Measurements from ENCODE around the gene FBXW8.
A peak's percentile ranks its signal among the peaks of the same experiment; 100 is the strongest.

FBXW8 gene

DNA sequence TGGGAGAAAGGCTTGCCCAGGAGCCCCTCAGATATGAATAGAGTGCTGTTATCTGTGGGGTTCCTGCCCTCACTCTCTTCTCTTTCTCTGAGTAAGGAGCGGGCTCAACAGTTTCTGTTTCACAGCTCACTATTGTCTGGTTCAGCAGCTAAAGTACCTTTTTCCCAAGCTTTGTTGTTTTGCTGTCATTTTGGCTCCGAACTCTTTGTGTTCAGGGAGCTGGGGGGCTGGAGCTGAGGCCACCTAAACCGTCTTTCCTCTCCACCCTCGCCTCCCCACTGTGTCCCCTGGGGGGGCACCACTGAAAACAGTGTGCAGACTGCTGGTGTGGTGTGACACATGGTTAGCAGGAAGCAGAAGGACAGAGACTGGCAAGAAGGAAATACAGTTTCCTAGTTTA, 51.4 kb downstream of the FBXW8 start:
- H3K27ac ChIP-seq: no peak overlapping the region
- TF ChIP-seq, protein P1, sequence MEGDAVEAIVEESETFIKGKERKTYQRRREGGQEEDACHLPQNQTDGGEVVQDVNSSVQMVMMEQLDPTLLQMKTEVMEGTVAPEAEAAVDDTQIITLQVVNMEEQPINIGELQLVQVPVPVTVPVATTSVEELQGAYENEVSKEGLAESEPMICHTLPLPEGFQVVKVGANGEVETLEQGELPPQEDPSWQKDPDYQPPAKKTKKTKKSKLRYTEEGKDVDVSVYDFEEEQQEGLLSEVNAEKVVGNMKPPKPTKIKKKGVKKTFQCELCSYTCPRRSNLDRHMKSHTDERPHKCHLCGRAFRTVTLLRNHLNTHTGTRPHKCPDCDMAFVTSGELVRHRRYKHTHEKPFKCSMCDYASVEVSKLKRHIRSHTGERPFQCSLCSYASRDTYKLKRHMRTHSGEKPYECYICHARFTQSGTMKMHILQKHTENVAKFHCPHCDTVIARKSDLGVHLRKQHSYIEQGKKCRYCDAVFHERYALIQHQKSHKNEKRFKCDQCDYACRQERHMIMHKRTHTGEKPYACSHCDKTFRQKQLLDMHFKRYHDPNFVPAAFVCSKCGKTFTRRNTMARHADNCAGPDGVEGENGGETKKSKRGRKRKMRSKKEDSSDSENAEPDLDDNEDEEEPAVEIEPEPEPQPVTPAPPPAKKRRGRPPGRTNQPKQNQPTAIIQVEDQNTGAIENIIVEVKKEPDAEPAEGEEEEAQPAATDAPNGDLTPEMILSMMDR (conservative IDR thresholded peaks at IDR 0.05): no peak

DNA sequence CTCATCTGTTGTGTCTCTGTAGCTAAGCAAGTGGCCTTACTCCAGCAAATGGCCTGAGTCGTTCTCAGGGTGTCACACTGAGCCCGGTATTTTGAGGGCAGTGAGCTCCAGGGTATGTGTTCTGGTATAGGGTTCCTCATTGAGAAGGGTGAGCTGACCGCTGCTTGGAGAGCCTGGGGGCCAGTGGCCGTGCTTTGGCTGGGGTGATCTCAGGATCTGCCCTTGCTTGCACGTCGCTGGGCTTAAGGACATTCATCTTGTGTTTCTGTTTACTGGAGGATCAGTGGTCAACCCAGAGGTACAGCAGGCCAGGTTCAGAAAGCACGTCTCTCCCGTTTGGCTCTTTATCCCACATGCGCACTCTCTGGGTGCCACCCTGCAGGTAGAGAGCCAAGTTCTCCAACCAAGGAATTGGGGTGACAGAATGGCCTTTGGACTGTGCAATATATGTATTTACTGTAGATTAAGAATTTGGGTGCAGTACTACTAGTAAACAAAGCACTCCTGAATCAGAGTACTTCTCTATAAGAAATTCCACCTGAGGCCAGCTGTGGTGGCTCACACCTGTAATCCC, 52.1 kb downstream of the FBXW8 start:
- TF ChIP-seq, protein P1 (conservative IDR thresholded peaks at IDR 0.05): no peak
- no peak overlapping the region for H3K27ac ChIP-seq

DNA sequence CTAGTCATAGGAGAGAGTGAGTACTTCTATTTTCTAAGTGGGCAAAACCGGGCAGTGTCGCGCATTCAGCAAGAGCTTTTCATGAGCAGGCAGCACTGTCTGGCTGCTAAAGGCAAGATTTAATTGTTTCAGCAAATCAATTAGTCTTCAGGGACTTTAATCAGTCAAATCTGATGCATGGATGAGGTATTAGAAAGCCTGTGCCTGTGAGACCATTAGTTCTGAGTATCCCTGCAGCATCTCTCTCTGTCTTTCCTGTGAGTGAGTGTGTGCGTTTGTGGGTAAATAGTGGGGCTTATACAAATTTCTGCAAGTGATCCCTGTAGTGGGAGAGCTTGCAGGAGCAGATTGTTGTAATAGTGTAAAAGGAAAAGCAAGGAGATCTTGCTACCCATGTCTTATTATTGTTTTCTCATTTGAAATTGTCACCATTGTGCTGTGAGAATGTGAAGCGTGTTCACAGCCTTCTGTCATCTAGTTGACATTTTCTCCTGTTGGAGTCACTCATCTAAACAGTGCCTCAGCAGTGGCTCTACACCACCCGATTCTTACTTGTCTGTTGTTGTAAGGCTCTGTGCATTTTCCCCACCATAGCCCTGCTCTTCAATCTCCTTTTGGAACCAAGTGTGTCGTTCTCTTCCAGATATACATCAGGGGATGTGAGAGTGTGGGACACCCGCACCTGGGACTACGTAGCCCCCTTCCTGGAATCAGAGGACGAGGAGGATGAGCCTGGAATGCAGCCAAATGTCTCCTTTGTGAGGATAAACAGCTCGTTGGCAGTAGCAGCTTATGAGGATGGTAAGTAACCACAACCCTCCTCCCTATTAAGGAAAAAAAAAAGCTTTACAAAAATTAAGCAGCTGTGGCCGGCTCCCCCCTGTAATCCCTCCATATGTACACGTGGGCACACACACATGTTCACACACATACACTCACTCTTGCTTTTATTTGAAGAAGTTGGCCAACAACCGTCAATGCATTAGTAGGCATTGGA, 53.6 kb downstream of the FBXW8 start:
- TF ChIP-seq, protein P1 (conservative IDR thresholded peaks at IDR 0.05): no peak
- H3K27ac ChIP-seq: peak overlapping the region; percentile 53

- TF ChIP-seq, protein P1 (conservative IDR thresholded peaks at IDR 0.05): no peak
- H3K27ac ChIP-seq: no peak overlapping the region
Observed at GRCh38 chr12:116968986-116969385, 58.2 kb downstream of the FBXW8 start.

DNA sequence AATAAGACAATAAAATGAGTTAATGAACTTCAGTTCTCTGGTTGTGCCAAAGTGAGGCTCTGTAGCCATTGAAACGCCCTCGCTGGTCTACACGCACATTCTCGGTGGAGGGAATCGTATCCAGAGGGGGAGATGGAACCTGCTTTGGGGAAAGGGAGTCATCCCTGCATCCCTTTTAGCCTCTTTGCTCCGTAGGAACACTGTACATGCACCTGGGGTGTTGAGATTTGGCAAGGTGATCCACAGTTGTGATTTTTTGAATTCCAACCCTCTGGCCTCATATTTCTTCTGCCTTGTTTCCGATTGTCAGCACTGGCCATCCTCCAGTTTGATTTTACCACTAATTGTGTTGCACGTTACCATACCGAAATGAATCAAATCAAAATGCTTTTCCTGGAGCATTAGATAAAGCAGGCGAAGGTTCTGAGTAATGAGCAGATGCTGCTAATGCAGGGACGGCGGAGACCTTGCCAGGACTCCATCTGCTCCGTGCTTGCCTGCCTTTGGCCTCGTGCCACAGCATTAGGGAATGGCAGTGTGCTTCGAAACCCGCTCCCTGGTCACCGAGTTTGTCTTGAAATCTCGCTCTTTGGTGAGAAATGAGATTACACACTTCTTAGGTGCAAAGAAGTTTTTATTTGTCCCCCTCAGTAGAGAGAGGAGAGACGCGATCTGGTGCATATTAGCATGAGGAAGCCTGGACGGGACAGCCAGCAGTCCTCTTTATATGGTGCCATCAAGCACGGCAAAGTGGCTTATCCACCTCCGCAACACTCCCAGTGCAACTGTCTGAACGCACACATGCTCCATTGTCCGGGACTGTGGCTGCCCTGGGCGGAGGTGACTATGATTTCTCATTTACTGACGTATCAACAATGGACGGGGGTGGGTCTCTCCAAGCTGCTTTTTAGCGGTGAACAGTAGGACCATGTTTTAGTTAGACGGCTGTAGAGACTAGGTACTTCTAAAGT, 59.1 kb downstream of the FBXW8 start:
- TF ChIP-seq, protein P1 (conservative IDR thresholded peaks at IDR 0.05): no peak
- no peak overlapping the region for H3K27ac ChIP-seq

DNA sequence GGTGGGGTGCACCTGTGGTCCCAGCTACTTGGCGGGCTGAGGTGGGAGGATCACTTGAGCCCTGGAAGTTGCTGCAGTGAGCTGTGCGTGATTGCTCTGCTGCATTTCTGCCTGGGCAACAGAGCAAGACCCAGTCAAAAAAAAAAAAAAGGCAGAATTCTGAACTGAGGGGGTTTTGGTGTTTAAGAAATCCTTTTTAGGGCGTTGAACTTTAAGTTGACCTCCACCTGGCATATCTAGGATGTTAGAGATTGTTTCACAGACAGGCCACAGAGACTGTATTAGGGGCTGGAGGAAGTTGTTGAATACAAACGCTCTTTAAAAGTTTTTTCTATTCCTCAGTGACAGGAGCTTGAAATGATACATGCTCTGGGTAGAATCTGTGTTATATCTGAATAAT, 60.5 kb downstream of the FBXW8 start:
- no peak overlapping the region for H3K27ac ChIP-seq
- TF ChIP-seq, protein P1 (conservative IDR thresholded peaks at IDR 0.05): no peak

Data from VCaP (cell line).